ENCODE results near the gene CHRNA3.
"Not testable (repeated sequence)": the region's sequence is repeated elsewhere in the genome, so short reads cannot be mapped to it uniquely, and the experiment has no call there.

The CHRNA3 gene

DNA sequence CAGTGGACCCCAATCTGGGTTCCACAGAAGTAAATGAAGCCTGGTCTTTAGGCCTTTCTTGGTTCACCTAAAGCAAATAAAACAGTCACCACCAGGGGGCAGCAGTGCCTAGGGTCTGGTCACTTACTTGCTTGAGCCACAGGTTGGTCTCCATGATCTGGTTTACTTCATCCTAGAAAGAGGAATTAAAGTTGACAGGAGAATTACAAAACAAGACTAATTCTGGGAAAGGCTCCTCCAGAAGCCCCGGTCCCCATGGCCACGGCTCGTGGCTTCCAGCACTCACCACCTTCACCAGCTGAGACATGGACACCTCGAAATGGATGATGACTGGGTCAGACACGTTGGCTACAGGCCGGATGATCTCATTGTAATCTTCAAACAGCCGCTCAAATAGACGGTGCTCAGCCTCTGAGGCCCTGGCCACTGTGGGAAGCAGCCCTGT, 2.3 kb downstream of the CHRNA3 start:
- no peaks in the 10 kb centered on the region for H3K36me3 ChIP-seq (ENCODE audit: control insufficient read depth in 1 of 2, insufficient read depth in 2 of 2, low read length in 2 of 2)
- no peak overlapping the region for H3K4me3 ChIP-seq (ENCODE audit: low read depth in 1 of 2, low read length in 2 of 2)
- H3K27ac ChIP-seq (ENCODE audit: low read depth, low read length), result no peak overlapping the region
- no peaks in the 10 kb centered on the region for H3K4me1 ChIP-seq (ENCODE audit: control insufficient read depth in 1 of 2, insufficient read depth in 2 of 2, low read length in 2 of 2)
- no peaks in the 10 kb centered on the region for H3K9me3 ChIP-seq (ENCODE audit: control insufficient read depth in 1 of 2, low read length in 2 of 2)
- H3K9ac ChIP-seq (ENCODE audit: low read depth in 1 of 2, low read length in 2 of 2), result no peak overlapping the region
- H3K27me3 ChIP-seq (ENCODE audit: control insufficient read depth in 1 of 2, insufficient read depth in 2 of 2, low read length in 2 of 2), result peaks cover 32 to 34% of the 10 kb centered on the region in 2 donors

- Histone ChIP-seq H3K4me3 (ENCODE audit: low read depth in 1 of 2, low read length in 2 of 2) (no peak overlapping the region), H3K9ac (ENCODE audit: low read depth in 1 of 2, low read length in 2 of 2) (no peak overlapping the region), H3K4me1 (ENCODE audit: control insufficient read depth in 1 of 2, insufficient read depth in 2 of 2, low read length in 2 of 2) (no peaks in the 10 kb centered on the region), H3K27ac (ENCODE audit: low read depth, low read length) (no peak overlapping the region), H3K9me3 (ENCODE audit: control insufficient read depth in 1 of 2, low read length in 2 of 2) (no peaks in the 10 kb centered on the region), H3K36me3 (ENCODE audit: control insufficient read depth in 1 of 2, insufficient read depth in 2 of 2, low read length in 2 of 2) (no peaks in the 10 kb centered on the region), H3K27me3 (ENCODE audit: control insufficient read depth in 1 of 2, insufficient read depth in 2 of 2, low read length in 2 of 2) (peaks cover 32 to 34% of the 10 kb centered on the region in 2 donors)
These were observed 2.7 kb downstream of the CHRNA3 start for GRCh38 chr15:78618064-78618463.

DNA sequence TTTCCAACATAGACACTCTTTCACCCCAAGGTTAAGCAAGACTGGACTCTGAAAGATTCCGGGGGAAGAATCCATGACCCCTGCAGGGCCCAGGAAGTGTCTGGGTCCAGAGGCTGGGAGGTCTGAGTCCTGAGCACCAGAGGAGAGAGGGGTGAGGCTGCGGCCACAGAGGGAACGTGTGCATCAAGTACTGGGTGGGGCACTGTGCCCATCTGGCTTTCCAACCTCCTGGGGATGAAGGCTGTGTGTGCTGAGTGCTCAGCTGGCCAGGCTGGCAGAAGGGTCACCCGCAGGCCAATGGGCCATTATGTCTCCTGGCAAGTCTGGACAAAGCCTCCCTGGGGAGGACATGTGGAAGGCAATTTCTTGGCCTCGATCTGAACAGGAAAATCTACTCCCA, 3.3 kb downstream of the CHRNA3 start:
- Histone ChIP-seq H3K36me3 (ENCODE audit: control insufficient read depth in 1 of 2, insufficient read depth in 2 of 2, low read length in 2 of 2) (no peaks in the 10 kb centered on the region), H3K9ac (ENCODE audit: low read depth in 1 of 2, low read length in 2 of 2) (no peak overlapping the region)

DNA sequence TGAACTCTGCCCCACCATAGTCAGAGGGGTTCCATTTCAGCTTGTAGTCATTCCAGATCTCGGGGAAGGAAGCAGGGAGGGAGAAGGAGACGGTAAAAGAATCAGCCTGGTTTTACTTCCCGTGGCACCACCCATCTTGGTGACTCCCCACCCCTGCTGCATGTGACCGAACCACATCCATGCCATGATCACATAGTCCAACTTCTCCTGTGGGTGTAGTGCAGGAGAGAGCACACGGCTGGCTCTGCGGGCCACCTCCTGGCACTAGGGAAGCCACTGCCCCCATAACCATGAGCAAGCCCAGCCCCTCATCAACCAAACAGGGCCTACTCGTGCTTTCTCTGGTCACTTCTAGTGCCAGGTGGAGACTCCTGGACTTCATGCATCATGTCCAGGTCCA, 3.7 kb downstream of the CHRNA3 start:
- no peak overlapping the region for H3K27ac ChIP-seq (ENCODE audit: low read depth, low read length)
- no peaks in the 10 kb centered on the region for H3K4me1 ChIP-seq (ENCODE audit: control insufficient read depth in 1 of 2, insufficient read depth in 2 of 2, low read length in 2 of 2)
- H3K27me3 ChIP-seq (ENCODE audit: control insufficient read depth in 1 of 2, insufficient read depth in 2 of 2, low read length in 2 of 2), result peaks cover 27 to 30% of the 10 kb centered on the region in 2 donors
- no peaks in the 10 kb centered on the region for H3K36me3 ChIP-seq (ENCODE audit: control insufficient read depth in 1 of 2, insufficient read depth in 2 of 2, low read length in 2 of 2)
- H3K9ac ChIP-seq (ENCODE audit: low read depth in 1 of 2, low read length in 2 of 2), result no peak overlapping the region
- H3K9me3 ChIP-seq (ENCODE audit: control insufficient read depth in 1 of 2, low read length in 2 of 2), result no peaks in the 10 kb centered on the region
- no peak overlapping the region for H3K4me3 ChIP-seq (ENCODE audit: low read depth in 1 of 2, low read length in 2 of 2)

More for the DNA sequence above, 3.3 kb downstream of the CHRNA3 start:
- Histone ChIP-seq H3K4me3 (ENCODE audit: low read depth in 1 of 2, low read length in 2 of 2) (no peak overlapping the region), H3K27ac (ENCODE audit: low read depth, low read length) (no peak overlapping the region), H3K4me1 (ENCODE audit: control insufficient read depth in 1 of 2, insufficient read depth in 2 of 2, low read length in 2 of 2) (no peaks in the 10 kb centered on the region), H3K9me3 (ENCODE audit: control insufficient read depth in 1 of 2, low read length in 2 of 2) (no peaks in the 10 kb centered on the region), H3K27me3 (ENCODE audit: control insufficient read depth in 1 of 2, insufficient read depth in 2 of 2, low read length in 2 of 2) (peaks cover 32 to 34% of the 10 kb centered on the region in 2 donors)

DNA sequence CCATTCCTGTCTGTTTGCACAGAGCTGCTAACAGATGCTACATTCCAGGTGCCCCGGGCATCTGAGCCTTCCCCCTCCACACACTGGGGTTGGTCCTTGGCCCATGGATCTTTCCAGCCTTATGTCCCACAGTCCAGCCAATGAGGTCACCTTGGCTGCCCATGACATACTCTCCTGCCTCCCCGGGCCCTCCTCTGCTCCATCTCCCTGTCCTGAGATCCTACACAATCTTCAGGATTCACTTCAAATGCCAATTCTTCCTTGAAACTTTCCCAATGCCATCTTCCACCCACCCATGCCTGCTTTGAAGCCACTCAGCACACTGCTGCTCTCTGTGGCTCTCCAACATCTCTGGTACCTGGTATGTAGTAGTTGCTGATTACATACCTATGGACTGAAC, 4.3 kb downstream of the CHRNA3 start:
- Histone ChIP-seq H3K4me1 (ENCODE audit: control insufficient read depth in 1 of 2, insufficient read depth in 2 of 2, low read length in 2 of 2) (no peaks in the 10 kb centered on the region), H3K36me3 (ENCODE audit: control insufficient read depth in 1 of 2, insufficient read depth in 2 of 2, low read length in 2 of 2) (no peaks in the 10 kb centered on the region), H3K4me3 (ENCODE audit: low read depth in 1 of 2, low read length in 2 of 2) (no peak overlapping the region), H3K9me3 (ENCODE audit: control insufficient read depth in 1 of 2, low read length in 2 of 2) (no peaks in the 10 kb centered on the region), H3K27me3 (ENCODE audit: control insufficient read depth in 1 of 2, insufficient read depth in 2 of 2, low read length in 2 of 2) (peaks cover 22 to 24% of the 10 kb centered on the region in 2 donors), H3K9ac (ENCODE audit: low read depth in 1 of 2, low read length in 2 of 2) (no peak overlapping the region), H3K27ac (ENCODE audit: low read depth, low read length) (no peak overlapping the region)

DNA sequence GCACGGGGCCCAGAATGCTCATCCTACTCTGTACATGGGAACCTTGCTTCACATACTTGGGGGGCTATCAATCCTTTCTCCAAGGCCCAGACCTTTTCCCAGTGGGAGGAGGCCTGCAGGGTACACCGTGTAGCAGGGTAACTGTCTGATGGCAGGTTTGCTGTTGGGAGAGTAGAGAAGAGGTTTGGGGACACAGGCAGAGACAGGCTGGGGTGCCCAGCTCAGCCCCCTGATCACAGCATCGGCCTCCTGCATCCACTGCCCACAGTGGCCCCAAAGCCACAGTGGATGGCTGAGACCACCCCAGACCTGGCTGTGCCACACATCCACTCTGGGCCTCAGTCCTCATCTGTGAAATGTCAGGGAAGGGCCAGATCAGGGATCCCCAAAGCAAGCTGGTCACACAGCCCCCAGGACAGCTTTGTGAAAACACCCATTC, 5.6 kb downstream of the CHRNA3 start:
- H3K36me3 ChIP-seq (ENCODE audit: control insufficient read depth in 1 of 2, insufficient read depth in 2 of 2, low read length in 2 of 2), result no peaks in the 10 kb centered on the region
- H3K27me3 ChIP-seq (ENCODE audit: control insufficient read depth in 1 of 2, insufficient read depth in 2 of 2, low read length in 2 of 2), result peaks cover 16% of the 10 kb centered on the region in 2 donors
- no peaks in the 10 kb centered on the region for H3K4me1 ChIP-seq (ENCODE audit: control insufficient read depth in 1 of 2, insufficient read depth in 2 of 2, low read length in 2 of 2)
- no peak overlapping the region for H3K4me3 ChIP-seq (ENCODE audit: low read depth in 1 of 2, low read length in 2 of 2)
- no peak overlapping the region for H3K27ac ChIP-seq (ENCODE audit: low read depth, low read length)
- H3K9me3 ChIP-seq (ENCODE audit: control insufficient read depth in 1 of 2, low read length in 2 of 2), result no peaks in the 10 kb centered on the region
- no peak overlapping the region for H3K9ac ChIP-seq (ENCODE audit: low read depth in 1 of 2, low read length in 2 of 2)

GRCh38 chr15:78614021-78614420, 6.8 kb downstream of the CHRNA3 start:
- Histone ChIP-seq H3K36me3 (ENCODE audit: control insufficient read depth in 1 of 2, insufficient read depth in 2 of 2, low read length in 2 of 2) (no peaks in the 10 kb centered on the region), H3K4me1 (ENCODE audit: control insufficient read depth in 1 of 2, insufficient read depth in 2 of 2, low read length in 2 of 2) (no peaks in the 10 kb centered on the region)

DNA sequence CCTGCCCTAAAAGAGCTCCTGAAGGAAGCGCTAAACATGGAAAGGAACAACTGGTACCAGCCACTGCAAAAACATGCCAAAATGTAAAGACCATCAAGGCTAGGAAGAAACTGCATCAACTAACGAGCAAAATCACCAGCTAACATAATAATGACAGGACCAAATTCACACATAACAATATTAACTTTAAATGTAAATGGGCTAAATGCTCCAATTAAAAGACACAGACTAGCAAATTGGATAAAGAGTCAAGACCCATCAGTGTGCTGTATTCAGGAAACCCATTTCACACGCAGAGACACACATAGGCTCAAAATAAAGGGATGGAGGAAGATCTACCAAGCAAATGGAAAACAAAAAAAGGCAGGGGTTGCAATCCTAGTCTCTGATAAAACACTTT, 11.2 kb downstream of the CHRNA3 start:
- H3K4me1 ChIP-seq (ENCODE audit: control insufficient read depth in 1 of 2, insufficient read depth in 2 of 2, low read length in 2 of 2); H3K4me3 ChIP-seq (ENCODE audit: low read depth in 1 of 2, low read length in 2 of 2); H3K27me3 ChIP-seq (ENCODE audit: control insufficient read depth in 1 of 2, insufficient read depth in 2 of 2, low read length in 2 of 2); H3K9me3 ChIP-seq (ENCODE audit: control insufficient read depth in 1 of 2, low read length in 2 of 2); H3K9ac ChIP-seq (ENCODE audit: low read depth in 1 of 2, low read length in 2 of 2); H3K27ac ChIP-seq (ENCODE audit: low read depth, low read length); H3K36me3 ChIP-seq (ENCODE audit: control insufficient read depth in 1 of 2, insufficient read depth in 2 of 2, low read length in 2 of 2): not testable (repeated sequence)

More at GRCh38 chr15:78614021-78614420, 6.8 kb downstream of the CHRNA3 start:
- no peak overlapping the region for H3K9ac ChIP-seq (ENCODE audit: low read depth in 1 of 2, low read length in 2 of 2)
- no peak overlapping the region for H3K4me3 ChIP-seq (ENCODE audit: low read depth in 1 of 2, low read length in 2 of 2)
- H3K27me3 ChIP-seq (ENCODE audit: control insufficient read depth in 1 of 2, insufficient read depth in 2 of 2, low read length in 2 of 2), result peaks cover 4 to 5% of the 10 kb centered on the region in 2 donors
- no peaks in the 10 kb centered on the region for H3K9me3 ChIP-seq (ENCODE audit: control insufficient read depth in 1 of 2, low read length in 2 of 2)
- H3K27ac ChIP-seq (ENCODE audit: low read depth, low read length), result no peak overlapping the region

- Histone ChIP-seq H3K27me3 (ENCODE audit: control insufficient read depth in 1 of 2, insufficient read depth in 2 of 2, low read length in 2 of 2) (no peaks in the 10 kb centered on the region), H3K27ac (ENCODE audit: low read depth, low read length) (no peak overlapping the region), H3K9ac (ENCODE audit: low read depth in 1 of 2, low read length in 2 of 2) (no peak overlapping the region), H3K4me3 (ENCODE audit: low read depth in 1 of 2, low read length in 2 of 2) (no peak overlapping the region), H3K4me1 (ENCODE audit: control insufficient read depth in 1 of 2, insufficient read depth in 2 of 2, low read length in 2 of 2) (no peaks in the 10 kb centered on the region), H3K9me3 (ENCODE audit: control insufficient read depth in 1 of 2, low read length in 2 of 2) (no peaks in the 10 kb centered on the region), H3K36me3 (ENCODE audit: control insufficient read depth in 1 of 2, insufficient read depth in 2 of 2, low read length in 2 of 2) (no peaks in the 10 kb centered on the region)
These were observed 15.1 kb downstream of the CHRNA3 start for GRCh38 chr15:78605680-78606079.

DNA sequence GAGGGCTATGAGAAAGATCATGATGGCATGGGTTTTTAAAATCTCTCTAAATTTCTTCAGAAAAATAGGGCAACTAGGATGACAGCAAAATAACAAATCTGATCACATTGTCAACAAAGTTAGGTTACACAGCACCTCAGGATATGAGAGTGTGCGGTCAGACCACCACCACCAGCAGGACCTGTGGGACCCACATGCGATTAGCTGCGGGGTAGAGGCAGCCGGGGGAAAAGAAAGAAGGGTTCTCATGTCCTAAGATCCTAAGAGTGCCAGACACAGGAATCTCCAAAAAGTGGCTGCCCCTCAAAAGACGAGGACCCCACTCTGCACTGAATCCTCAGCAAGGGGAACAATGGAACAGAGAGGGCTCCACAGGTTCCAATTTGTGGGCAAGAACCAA, 15.6 kb downstream of the CHRNA3 start:
- Histone ChIP-seq H3K4me3 (ENCODE audit: low read depth in 1 of 2, low read length in 2 of 2) (no peak overlapping the region), H3K27me3 (ENCODE audit: control insufficient read depth in 1 of 2, insufficient read depth in 2 of 2, low read length in 2 of 2) (no peaks in the 10 kb centered on the region), H3K27ac (ENCODE audit: low read depth, low read length) (no peak overlapping the region), H3K36me3 (ENCODE audit: control insufficient read depth in 1 of 2, insufficient read depth in 2 of 2, low read length in 2 of 2) (no peaks in the 10 kb centered on the region), H3K9ac (ENCODE audit: low read depth in 1 of 2, low read length in 2 of 2) (no peak overlapping the region), H3K9me3 (ENCODE audit: control insufficient read depth in 1 of 2, low read length in 2 of 2) (no peaks in the 10 kb centered on the region), H3K4me1 (ENCODE audit: control insufficient read depth in 1 of 2, insufficient read depth in 2 of 2, low read length in 2 of 2) (no peaks in the 10 kb centered on the region)

DNA sequence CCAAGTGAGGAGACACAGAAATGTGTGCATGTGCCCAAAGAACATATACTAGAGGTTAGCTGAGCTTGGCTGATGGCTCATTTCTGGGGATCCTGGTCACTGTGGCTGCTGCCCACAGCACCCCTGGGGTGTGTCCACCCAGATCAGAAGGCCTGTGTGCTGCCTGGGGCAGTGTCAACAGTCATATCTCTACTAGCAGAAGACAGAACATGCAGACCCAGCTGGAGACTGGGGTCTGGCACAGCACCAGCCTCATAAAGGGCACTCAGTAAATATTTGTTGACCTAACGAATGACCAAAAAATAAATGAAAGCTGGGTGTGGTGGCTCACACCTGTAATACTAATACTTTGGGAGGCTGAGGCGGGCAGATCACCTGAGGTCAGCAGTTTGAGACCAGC, 16.4 kb downstream of the CHRNA3 start:
- no peak overlapping the region for H3K4me3 ChIP-seq (ENCODE audit: low read depth in 1 of 2, low read length in 2 of 2)
- H3K4me1 ChIP-seq (ENCODE audit: control insufficient read depth in 1 of 2, insufficient read depth in 2 of 2, low read length in 2 of 2), result no peaks in the 10 kb centered on the region
- H3K27ac ChIP-seq (ENCODE audit: low read depth, low read length), result no peak overlapping the region
- H3K9ac ChIP-seq (ENCODE audit: low read depth in 1 of 2, low read length in 2 of 2), result no peak overlapping the region
- H3K9me3 ChIP-seq (ENCODE audit: control insufficient read depth in 1 of 2, low read length in 2 of 2), result no peaks in the 10 kb centered on the region
- no peaks in the 10 kb centered on the region for H3K27me3 ChIP-seq (ENCODE audit: control insufficient read depth in 1 of 2, insufficient read depth in 2 of 2, low read length in 2 of 2)
- no peaks in the 10 kb centered on the region for H3K36me3 ChIP-seq (ENCODE audit: control insufficient read depth in 1 of 2, insufficient read depth in 2 of 2, low read length in 2 of 2)

Measured in duodenal mucosa (tissue), 2 donors.